Pancreas (tissue), 10 donors: ENCODE data around the gene GTPBP1. TPM values are rescaled to one million over a fixed set of nuclear protein-coding genes. Genes with fewer than 3 reads are reported as not detected.

Experiments used
- ATAC-seq, 4 donors: fragments of 200-7000 bp; cut with Tn5 transposase; one replicate each; pipeline versions ENCODE4 v1.8.0 to v1.9.1; 2020; ENCODE audit warnings: mild to moderate bottlenecking in 4 of 4, moderate library complexity in 4 of 4
- DNase-seq, 6 donors: peaks; one replicate each; pipeline ENCODE4 v3.0.0-alpha.2; 2020
- FAIRE-seq: peaks from 2 replicates; lab custom pipeline; 2012; peaks lifted over from hg19 to GRCh38; lab: Jason Lieb, UNC
- H3K27ac ChIP-seq, 4 donors: fragments of 200-600 bp; sonication (generic); 1 replicate in 3 of 4; 2 replicates in 1 of 4; pipeline versions ENCODE4 v1.5.0 to v1.8.0; 2020
- H3K27me3 ChIP-seq, 4 donors: fragments of 200-600 bp; one replicate each; pipeline ENCODE4 v1.8.0; 2021
- H3K36me3 ChIP-seq, 3 donors: fragments of 200-600 bp; sonication (generic) in 1 of 3; one replicate each; pipeline versions ENCODE4 v1.5.0 to v1.8.0; 2020 to 2021
- H3K4me1 ChIP-seq, 3 donors: fragments of 200-600 bp; one replicate each; pipeline ENCODE4 v1.8.0; 2021
- H3K4me3 ChIP-seq, 4 donors: fragments of 200-600 bp; sonication (generic) in 2 of 4; one replicate each; pipeline versions ENCODE4 v1.5.0 to v1.8.0; 2020 to 2021
- H3K9me3 ChIP-seq, 4 donors: fragments of 200-600 bp; one replicate each; pipeline ENCODE4 v1.8.0; 2021
- WGBS, 2 donors: extraction: QIAGEN DNeasy Blood & Tissue Kit; methylation state at CpG; one replicate each; pipeline ENCODE4 v1.1.7; 2013; 5-methylcytosine and 5-hydroxymethylcytosine counted together
- intact Hi-C, 3 donors: fragments of 100-400 bp; cut with DNase I; formaldehyde crosslinking; loops; one replicate each; pipeline versions ENCODE4 v1.11.1 to v1.14.2; 2022
- polyA plus RNA-seq, 2 donors: library from polyadenylated mRNA; stranded (reverse); fragments of 200-250 nt; gene quantifications; one replicate each; pipeline ENCODE4 v1.2.3, GENCODE V29; 2013
- total RNA-seq, 6 donors: library from RNA; stranded (reverse); fragmentation: NEBNext Ultra II Directional in 4 of 6; extraction: Animal tissue kit (Norgen Biotek cat#: 25700) in 4 of 6; gene quantifications; one replicate each; pipeline versions ENCODE4 v1.2.1 to v1.2.4, GENCODE V29; 2021 to 2023
- TF ChIP-seq, protein P1 (sequence below), 4 donors: fragments of 200-600 bp; sonication (generic) in 3 of 4; IDR thresholded peaks; one replicate each; pipeline versions ENCODE4 v1.5.0 to v1.8.0; 2021; ENCODE audit warnings: antibody characterized with exemption in 4 of 4
- donor health status: healthy with polysubstance abuse.
- donor health status: DM: no; HTN: no; CAD: no; lungs with moderate emphysema.
- donor health status: DM: no; HTN: no; CAD: no.
- donor health status: control.
- donor health status: control.
- donor health status: Bipolar disorder and iron deficiency.
- donor health status: DM: yes; HTN: yes; CAD: no.
- donor health status: DM: no; HTN: no; CAD: no.
- donor health status: DM: no; HTN: no; CAD: no.
- donor health status: DM: yes; HTN: yes; CAD: no.

GTPBP1 gene
- total and polyA plus RNA-seq, 8 donors, result 14.7 to 36.0 (median 28.3) TPM

- Histone ChIP-seq H3K4me3 (peak overlapping the region; percentile 13 to 83 (median 60)), H3K9me3 (no peaks in the 10 kb centered on the region), H3K36me3 (peaks cover 7 to 37% (median 26%) of the 10 kb centered on the region in 3 donors), H3K27ac (peak overlapping the region; percentile 81 to 99 (median 94)), H3K4me1 (peaks cover 7 to 24% (median 7%) of the 10 kb centered on the region in 3 donors), H3K27me3 (no peaks in the 10 kb centered on the region)
- ATAC-seq (peak; percentile 62 to 76 (median 70)), FAIRE-seq (no peak), DNase-seq (peak; percentile 71 to 89 (median 86))
- intact Hi-C loops, result no loop called here
- WGBS, 2 donors, result 4% methylated on average over 12 of the region's 12 CpGs
- TF ChIP-seq, protein P1, sequence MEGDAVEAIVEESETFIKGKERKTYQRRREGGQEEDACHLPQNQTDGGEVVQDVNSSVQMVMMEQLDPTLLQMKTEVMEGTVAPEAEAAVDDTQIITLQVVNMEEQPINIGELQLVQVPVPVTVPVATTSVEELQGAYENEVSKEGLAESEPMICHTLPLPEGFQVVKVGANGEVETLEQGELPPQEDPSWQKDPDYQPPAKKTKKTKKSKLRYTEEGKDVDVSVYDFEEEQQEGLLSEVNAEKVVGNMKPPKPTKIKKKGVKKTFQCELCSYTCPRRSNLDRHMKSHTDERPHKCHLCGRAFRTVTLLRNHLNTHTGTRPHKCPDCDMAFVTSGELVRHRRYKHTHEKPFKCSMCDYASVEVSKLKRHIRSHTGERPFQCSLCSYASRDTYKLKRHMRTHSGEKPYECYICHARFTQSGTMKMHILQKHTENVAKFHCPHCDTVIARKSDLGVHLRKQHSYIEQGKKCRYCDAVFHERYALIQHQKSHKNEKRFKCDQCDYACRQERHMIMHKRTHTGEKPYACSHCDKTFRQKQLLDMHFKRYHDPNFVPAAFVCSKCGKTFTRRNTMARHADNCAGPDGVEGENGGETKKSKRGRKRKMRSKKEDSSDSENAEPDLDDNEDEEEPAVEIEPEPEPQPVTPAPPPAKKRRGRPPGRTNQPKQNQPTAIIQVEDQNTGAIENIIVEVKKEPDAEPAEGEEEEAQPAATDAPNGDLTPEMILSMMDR (IDR thresholded peaks at IDR 0.05), result no peak
Measured at GRCh38 chr22:38753948-38754750, 48.4 kb downstream of the GTPBP1 start.

- DNase-seq, result no peak
- intact Hi-C loops, result no loop called here
- FAIRE-seq, result no peak
- Histone ChIP-seq H3K27me3 (no peaks in the 10 kb centered on the region), H3K4me1 (peaks cover 7 to 24% (median 7%) of the 10 kb centered on the region in 3 donors), H3K36me3 (peaks cover 7 to 31% (median 22%) of the 10 kb centered on the region in 3 donors), H3K9me3 (no peaks in the 10 kb centered on the region), H3K4me3 (peak overlapping the region; percentile 60 to 83 (median 64)), H3K27ac (peak overlapping the region; percentile 81 to 99 (median 94))
- 11 to 20% methylated on average over 12 of the region's 12 CpGs for WGBS, 2 donors
- peak; percentile 0 to 4 (median 0) for ATAC-seq
- TF ChIP-seq, protein P1 (IDR thresholded peaks at IDR 0.05), result no peak
Measured at GRCh38 chr22:38754751-38755154, 49.0 kb downstream of the GTPBP1 start.

DNA sequence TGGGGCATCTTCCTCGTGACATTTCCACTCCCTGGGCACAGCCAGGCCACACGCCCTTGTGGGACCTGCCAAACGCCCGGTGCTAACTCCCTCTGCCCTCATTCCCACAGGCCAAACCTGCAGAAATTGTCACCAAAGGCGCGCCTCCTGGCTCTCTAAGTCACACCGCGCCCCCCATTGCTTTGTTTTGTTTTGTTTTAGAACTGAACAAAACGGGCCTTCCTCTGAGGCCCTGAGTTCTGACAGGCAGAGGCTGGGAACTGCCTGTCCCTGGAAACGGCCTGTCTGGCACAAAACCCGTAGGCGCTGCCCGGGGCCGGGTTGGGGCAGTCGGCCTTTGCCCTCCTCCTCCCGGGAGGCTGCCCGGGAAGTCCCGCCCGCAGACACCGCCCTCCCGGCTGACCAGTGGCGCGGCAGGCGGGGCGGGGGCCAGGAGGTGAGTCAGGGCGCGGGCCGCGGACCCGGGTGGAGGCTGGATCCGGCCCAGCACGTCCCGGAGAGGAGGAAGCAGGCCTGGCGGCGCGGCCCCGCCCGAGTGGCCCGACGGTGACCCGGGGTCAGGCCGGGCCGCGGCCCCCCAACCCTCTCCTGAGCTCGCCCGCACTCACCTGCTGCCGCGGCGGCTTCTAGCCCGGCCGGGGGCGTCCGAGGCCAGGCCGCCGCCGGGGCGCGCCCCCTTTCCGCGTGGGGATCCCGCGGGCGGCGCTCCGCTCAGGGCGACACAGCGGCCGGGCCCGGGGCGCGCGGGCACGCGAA lies 49.6 kb downstream of the GTPBP1 start:
- H3K27me3 ChIP-seq, result no peaks in the 10 kb centered on the region
- peak; percentile 79 to 88 (median 84) for ATAC-seq
- DNase-seq, result peak; percentile 95 to 99 (median 96)
- peaks cover 7 to 25% (median 19%) of the 10 kb centered on the region in 3 donors for H3K36me3 ChIP-seq
- H3K27ac ChIP-seq, result peak overlapping the region; percentile 81 to 99 (median 94)
- no peaks in the 10 kb centered on the region for H3K9me3 ChIP-seq
- intact Hi-C loops, result no loop called here
- peak overlapping the region; percentile 60 to 83 (median 64) for H3K4me3 ChIP-seq
- TF ChIP-seq, protein P1 (IDR thresholded peaks at IDR 0.05), result no peak
- WGBS, 2 donors, result 0% methylated on average over 39 to 74 of the region's 74 CpGs
- FAIRE-seq, result no peak
- peaks cover 7 to 24% (median 7%) of the 10 kb centered on the region in 3 donors for H3K4me1 ChIP-seq

DNA sequence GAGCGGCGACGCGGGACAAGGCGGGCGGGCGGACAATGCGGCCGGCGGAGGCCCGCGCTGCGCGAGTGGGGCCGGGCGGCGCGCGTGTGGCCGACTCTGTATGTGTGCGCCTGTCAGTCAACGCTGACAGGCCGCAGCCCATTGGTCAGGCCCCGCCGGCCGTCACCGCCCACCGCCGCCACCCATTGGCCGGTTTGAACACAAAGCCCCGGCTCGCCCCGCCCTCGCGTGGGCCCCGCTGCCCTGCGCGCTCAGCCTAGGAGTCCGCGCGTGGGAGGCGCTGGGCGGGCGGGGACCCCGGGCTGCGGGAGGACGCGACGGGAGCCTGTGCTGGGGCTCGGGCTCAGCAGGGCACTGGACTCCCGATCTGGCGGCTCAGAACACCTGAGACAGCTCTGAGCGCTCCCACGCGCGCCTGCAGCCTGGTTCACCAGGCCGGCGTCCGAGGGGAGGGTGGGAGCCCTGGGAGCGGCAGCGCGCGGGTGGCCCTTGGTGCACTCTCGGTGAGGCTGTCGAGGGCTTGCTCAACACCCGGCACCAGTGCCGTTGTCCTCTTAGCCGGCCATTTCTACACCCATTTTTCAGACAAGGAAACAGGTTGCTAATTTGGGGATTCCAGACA lies 50.3 kb downstream of the GTPBP1 start, which contains the start of gene SUN2:
TSS of gene SUN2 (minus strand) at position 88 of the 622 bp plus-strand sequence. CDS start 3,370 bp downstream, outside the sequence.
- Histone ChIP-seq H3K4me1 (peaks cover 7 to 24% (median 7%) of the 10 kb centered on the region in 3 donors), H3K36me3 (peaks cover 4 to 18% (median 12%) of the 10 kb centered on the region in 3 donors), H3K4me3 (peak within 1 kb of the TSS; percentile 60 to 83 (median 64)), H3K27me3 (no peaks in the 10 kb centered on the region), H3K27ac (peak within 1 kb of the TSS; percentile 81 to 99 (median 94)), H3K9me3 (no peaks in the 10 kb centered on the region)
- FAIRE-seq (no peak), DNase-seq (peak; percentile 92 to 98 (median 94)), ATAC-seq (peak; percentile 68 to 79 (median 74))
- 0 to 1% methylated on average over 38 to 68 of the region's 68 CpGs for WGBS, 2 donors
- intact Hi-C loops, result no loop called here
- TF ChIP-seq, protein P1 (IDR thresholded peaks at IDR 0.05), result no peak
